Measurements from ENCODE around the gene NLGN4X. TPM values are rescaled to one million over a fixed set of nuclear protein-coding genes. Genes with fewer than 3 reads are reported as not detected.

Gene NLGN4X
- total and polyA plus RNA-seq, 2 donors from 2014 or later = 0.41 to 5.6 TPM

DNA sequence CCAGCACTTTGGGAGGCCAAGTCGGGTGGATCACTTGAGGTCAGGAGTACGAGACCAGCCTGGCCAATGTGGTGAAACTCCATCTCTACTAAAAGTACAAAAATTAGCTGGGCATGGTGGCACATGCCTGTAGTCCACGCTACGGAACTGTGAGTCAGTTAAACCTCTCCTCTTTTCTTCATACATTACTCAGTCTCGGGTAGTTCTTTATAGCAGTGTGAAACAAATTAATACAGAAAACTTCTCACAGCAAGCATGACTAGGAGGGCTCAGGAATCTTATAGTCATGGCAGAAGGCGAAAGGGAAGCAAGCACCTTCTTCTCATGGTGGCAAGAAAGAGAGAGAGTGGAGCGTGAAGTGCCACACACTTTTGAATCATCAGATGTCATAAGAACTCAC, 358.9 kb downstream of the NLGN4X start:
- no peak overlapping the region for H3K4me3 ChIP-seq (ENCODE audit: low read length in 3 of 3)
- no peak for DNase-seq
- TF ChIP-seq, protein P1, sequence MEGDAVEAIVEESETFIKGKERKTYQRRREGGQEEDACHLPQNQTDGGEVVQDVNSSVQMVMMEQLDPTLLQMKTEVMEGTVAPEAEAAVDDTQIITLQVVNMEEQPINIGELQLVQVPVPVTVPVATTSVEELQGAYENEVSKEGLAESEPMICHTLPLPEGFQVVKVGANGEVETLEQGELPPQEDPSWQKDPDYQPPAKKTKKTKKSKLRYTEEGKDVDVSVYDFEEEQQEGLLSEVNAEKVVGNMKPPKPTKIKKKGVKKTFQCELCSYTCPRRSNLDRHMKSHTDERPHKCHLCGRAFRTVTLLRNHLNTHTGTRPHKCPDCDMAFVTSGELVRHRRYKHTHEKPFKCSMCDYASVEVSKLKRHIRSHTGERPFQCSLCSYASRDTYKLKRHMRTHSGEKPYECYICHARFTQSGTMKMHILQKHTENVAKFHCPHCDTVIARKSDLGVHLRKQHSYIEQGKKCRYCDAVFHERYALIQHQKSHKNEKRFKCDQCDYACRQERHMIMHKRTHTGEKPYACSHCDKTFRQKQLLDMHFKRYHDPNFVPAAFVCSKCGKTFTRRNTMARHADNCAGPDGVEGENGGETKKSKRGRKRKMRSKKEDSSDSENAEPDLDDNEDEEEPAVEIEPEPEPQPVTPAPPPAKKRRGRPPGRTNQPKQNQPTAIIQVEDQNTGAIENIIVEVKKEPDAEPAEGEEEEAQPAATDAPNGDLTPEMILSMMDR (IDR thresholded peaks at IDR 0.05; ENCODE audit: borderline replicate concordance, extremely low read depth, insufficient read depth) = no peak

DNA sequence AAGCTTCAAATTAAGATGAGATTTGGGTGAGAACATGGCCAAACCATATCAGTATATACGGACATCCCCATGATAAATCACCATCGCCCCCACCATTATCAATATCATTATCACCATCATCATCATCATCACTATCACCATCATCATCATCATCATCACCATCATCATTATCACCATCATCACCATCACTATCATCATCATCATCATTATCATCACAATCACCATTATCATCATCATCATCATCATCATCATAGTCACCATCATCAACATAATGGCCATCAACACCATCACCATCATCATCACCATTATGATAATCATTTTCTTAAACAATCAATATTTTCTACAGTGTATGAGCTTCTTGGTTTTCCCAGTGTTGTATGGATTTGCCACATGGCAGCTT, 360.9 kb downstream of the NLGN4X start:
- Histone ChIP-seq H3K36me3 (ENCODE audit: control insufficient read depth in 2 of 3, insufficient read depth in 3 of 3, low read length in 3 of 3) (no peaks in the 10 kb centered on the region), H3K9me3 (ENCODE audit: control insufficient read depth in 2 of 3, insufficient read depth in 1 of 3, low read length in 3 of 3) (no peaks in the 10 kb centered on the region), H3K9ac (ENCODE audit: low read length in 3 of 3) (no peak overlapping the region), H3K27ac (ENCODE audit: low read depth in 2 of 2, low read length in 2 of 2) (no peak overlapping the region), H3K27me3 (ENCODE audit: control insufficient read depth, insufficient read depth, low read length) (no peaks in the 10 kb centered on the region), H3K4me3 (ENCODE audit: low read length in 3 of 3) (no peak overlapping the region), H3K4me1 (ENCODE audit: control insufficient read depth in 2 of 3, insufficient read depth in 2 of 3, low read depth in 1 of 3, low read length in 3 of 3) (no peaks in the 10 kb centered on the region)
- intact Hi-C loops (cut with DNase I) = no loop called here
- DNase-seq (no peak), FAIRE-seq (no peak)
- TF ChIP-seq, protein P1 (IDR thresholded peaks at IDR 0.05; ENCODE audit: borderline replicate concordance, extremely low read depth, insufficient read depth) = no peak

More for the DNA sequence above, 358.9 kb downstream of the NLGN4X start:
- Histone ChIP-seq H3K27ac (ENCODE audit: low read depth in 2 of 2, low read length in 2 of 2) (no peak overlapping the region), H3K27me3 (ENCODE audit: control insufficient read depth, insufficient read depth, low read length) (no peaks in the 10 kb centered on the region), H3K9me3 (ENCODE audit: control insufficient read depth in 2 of 3, insufficient read depth in 1 of 3, low read length in 3 of 3) (no peaks in the 10 kb centered on the region), H3K4me1 (ENCODE audit: control insufficient read depth in 2 of 3, insufficient read depth in 2 of 3, low read depth in 1 of 3, low read length in 3 of 3) (no peaks in the 10 kb centered on the region), H3K9ac (ENCODE audit: low read length in 3 of 3) (no peak overlapping the region), H3K36me3 (ENCODE audit: control insufficient read depth in 2 of 3, insufficient read depth in 3 of 3, low read length in 3 of 3) (no peaks in the 10 kb centered on the region)
- intact Hi-C loops (cut with DNase I) = no loop called here
- FAIRE-seq = no peak

DNA sequence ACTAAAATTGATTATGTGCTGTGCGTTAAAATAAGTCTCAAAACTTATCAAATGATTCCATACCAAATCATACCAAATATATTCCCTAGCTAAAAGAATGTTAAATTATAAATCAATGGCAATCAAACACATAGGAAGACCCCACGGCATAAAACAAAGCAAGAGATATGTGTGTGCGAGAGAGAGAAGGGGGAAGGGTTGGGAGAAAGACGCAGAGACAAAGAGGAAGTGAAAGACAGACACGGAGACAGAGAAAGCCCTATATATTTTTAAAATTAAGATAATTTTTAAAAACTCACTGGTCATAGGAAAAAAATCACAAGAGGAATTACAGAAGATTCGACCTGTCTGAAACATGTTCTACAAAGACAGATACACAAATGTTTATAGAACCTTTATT, 371.4 kb downstream of the NLGN4X start:
- intact Hi-C loops (cut with DNase I) = no loop called here
- H3K9me3 ChIP-seq (ENCODE audit: control insufficient read depth in 2 of 3, insufficient read depth in 1 of 3, low read length in 3 of 3) = no peaks in the 10 kb centered on the region
- H3K27me3 ChIP-seq (ENCODE audit: control insufficient read depth, insufficient read depth, low read length) = no peaks in the 10 kb centered on the region
- TF ChIP-seq, protein P1 (IDR thresholded peaks at IDR 0.05; ENCODE audit: borderline replicate concordance, extremely low read depth, insufficient read depth) = no peak
- no peak overlapping the region for H3K27ac ChIP-seq (ENCODE audit: low read depth in 2 of 2, low read length in 2 of 2)
- no peak overlapping the region for H3K4me3 ChIP-seq (ENCODE audit: low read length in 3 of 3)
- no peak for FAIRE-seq
- no peaks in the 10 kb centered on the region for H3K36me3 ChIP-seq (ENCODE audit: control insufficient read depth in 2 of 3, insufficient read depth in 3 of 3, low read length in 3 of 3)
- H3K4me1 ChIP-seq (ENCODE audit: control insufficient read depth in 2 of 3, insufficient read depth in 2 of 3, low read depth in 1 of 3, low read length in 3 of 3) = no peaks in the 10 kb centered on the region
- DNase-seq = no peak
- no peak overlapping the region for H3K9ac ChIP-seq (ENCODE audit: low read length in 3 of 3)

DNA sequence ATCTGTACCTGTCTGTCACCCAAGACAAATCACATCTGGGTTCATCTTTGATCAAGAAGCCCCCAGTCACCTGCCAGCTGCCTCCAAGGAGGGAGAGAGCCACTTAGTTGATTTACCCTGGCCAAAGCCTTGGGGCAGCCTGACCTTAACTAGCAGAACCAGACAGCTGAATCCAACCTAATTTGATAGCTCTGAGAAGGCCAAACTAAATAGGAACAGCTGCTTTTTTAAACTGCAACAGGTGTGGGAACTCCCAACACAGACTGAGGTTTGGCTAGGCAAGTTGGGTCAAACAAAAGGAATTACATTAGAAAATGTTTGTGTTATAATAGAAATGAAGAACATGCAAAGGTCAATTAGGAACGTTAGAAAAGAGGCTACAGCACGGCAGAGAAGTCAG, 375.7 kb downstream of the NLGN4X start:
- TF ChIP-seq, protein P1 (IDR thresholded peaks at IDR 0.05; ENCODE audit: borderline replicate concordance, extremely low read depth, insufficient read depth) = no peak
- no peak overlapping the region for H3K27ac ChIP-seq (ENCODE audit: low read depth in 2 of 2, low read length in 2 of 2)
- FAIRE-seq = no peak
- intact Hi-C loops (cut with DNase I) = no loop called here
- H3K27me3 ChIP-seq (ENCODE audit: control insufficient read depth, insufficient read depth, low read length) = no peaks in the 10 kb centered on the region
- H3K9ac ChIP-seq (ENCODE audit: low read length in 3 of 3) = no peak overlapping the region
- no peaks in the 10 kb centered on the region for H3K9me3 ChIP-seq (ENCODE audit: control insufficient read depth in 2 of 3, insufficient read depth in 1 of 3, low read length in 3 of 3)
- H3K36me3 ChIP-seq (ENCODE audit: control insufficient read depth in 2 of 3, insufficient read depth in 3 of 3, low read length in 3 of 3) = no peaks in the 10 kb centered on the region
- no peaks in the 10 kb centered on the region for H3K4me1 ChIP-seq (ENCODE audit: control insufficient read depth in 2 of 3, insufficient read depth in 2 of 3, low read depth in 1 of 3, low read length in 3 of 3)
- H3K4me3 ChIP-seq (ENCODE audit: low read length in 3 of 3) = no peak overlapping the region
- no peak for DNase-seq

All from kidney (tissue), 14 donors.